K562 (cell line): ENCODE results near the gene PRKAR2B. TPM values are rescaled to one million over a fixed set of nuclear protein-coding genes. Genes with fewer than 3 reads are reported as not detected.

Experiments used
- POLR2AphosphoS2 ChIP-seq: IDR thresholded peaks from 2 replicates; pipeline ENCODE4 v1.6.1; 2012; ENCODE audit warnings: low read length, improper control_type of control experiment
- POLR2AphosphoS5 ChIP-seq: IDR thresholded peaks from 2 replicates; pipeline ENCODE4 v1.6.1; 2011; ENCODE audit warnings: mild to moderate bottlenecking, low read depth, low read length, moderate library complexity; ENCODE audit not compliant: control insufficient read depth, insufficient read depth
- SMAD4 ChIP-seq: fragments of 250-450 bp; sonication (Bioruptor Pico); conservative IDR thresholded peaks from 2 replicates; pipeline ENCODE4 v1.8.0; 2021; ENCODE audit warnings: inconsistent platforms, mild to moderate bottlenecking, moderate library complexity
- ZNF23 ChIP-seq: fragments of 250-450 bp; sonication (Bioruptor Pico); IDR thresholded peaks from 2 replicates; pipeline ENCODE4 v1.4.0; 2020; ENCODE audit warnings: mild to moderate bottlenecking
- ZNF384 ChIP-seq: IDR thresholded peaks from 2 replicates; pipeline ENCODE4 v1.6.1; 2012; ENCODE audit warnings: low read depth, low read length, improper control_type of control experiment
- ZNF583 ChIP-seq: fragments of 250-450 bp; sonication (Bioruptor Pico); IDR thresholded peaks from 2 replicates; pipeline ENCODE4 v1.4.0; 2020
- ZNF76 ChIP-seq: fragments of 250-450 bp; sonication (Bioruptor Pico); IDR thresholded peaks from 2 replicates; pipeline ENCODE4 v1.4.0; 2020; ENCODE audit warnings: mild to moderate bottlenecking, moderate library complexity, borderline replicate concordance
- polyA plus RNA-seq, 8 experiments: library from polyadenylated mRNA; depleted of rRNA in 4 of 8; stranded (reverse) in 5 of 8; unstranded in 3 of 8; fragments of >200 nt; fragmentation: Nextera tagmentation in 2 of 8; fragmentation: Illumina TruSeq in 1 of 8; extraction: Ambion mirVana in 2 of 8; extraction: Trizol in 1 of 8; gene quantifications; 2 replicates each; pipeline versions ENCODE4 v1.2.1 to v1.2.3, GENCODE V29; 2011 to 2014; ENCODE audit warnings: inconsistent platforms in 1 of 8, missing spikeins in 1 of 8
- total RNA-seq, 7 experiments: library from RNA; depleted of rRNA in 6 of 7; stranded (reverse); fragments of >200 nt in 6 of 7; fragmentation: Illumina TruSeq in 2 of 7; extraction: Trizol in 2 of 7; gene quantifications; 2 replicates each; pipeline versions ENCODE4 v1.2.1 to v1.2.3, GENCODE V29; 2011 to 2021; ENCODE audit warnings: low replicate concordance in 1 of 7
- TF ChIP-seq, protein P1 (sequence below), 2 experiments: fragments of 450-650 bp; formaldehyde crosslinking in 1 of 2; IDR thresholded peaks; 2 replicates each; pipeline versions ENCODE4 v1.4.0 to v1.6.1; 2014 to 2020; ENCODE audit warnings: mild to moderate bottlenecking in 2 of 2, borderline replicate concordance in 1 of 2, low read depth in 1 of 2
- TF ChIP-seq, protein P2 (sequence below): sonication (generic); IDR thresholded peaks from 2 replicates; pipeline ENCODE4 v1.6.1; 2016
- TF ChIP-seq, protein P3 (sequence below): fragments of 250-450 bp; sonication (Bioruptor Pico); IDR thresholded peaks from 2 replicates; pipeline ENCODE4 v1.4.0; 2020

Gene PRKAR2B
- total and polyA plus RNA-seq, 9 of the 15 experiments (the other 6 are each of a cell fraction or from before 2014, with no cell fraction given) = 59.0 to 173 (median 129) TPM

DNA sequence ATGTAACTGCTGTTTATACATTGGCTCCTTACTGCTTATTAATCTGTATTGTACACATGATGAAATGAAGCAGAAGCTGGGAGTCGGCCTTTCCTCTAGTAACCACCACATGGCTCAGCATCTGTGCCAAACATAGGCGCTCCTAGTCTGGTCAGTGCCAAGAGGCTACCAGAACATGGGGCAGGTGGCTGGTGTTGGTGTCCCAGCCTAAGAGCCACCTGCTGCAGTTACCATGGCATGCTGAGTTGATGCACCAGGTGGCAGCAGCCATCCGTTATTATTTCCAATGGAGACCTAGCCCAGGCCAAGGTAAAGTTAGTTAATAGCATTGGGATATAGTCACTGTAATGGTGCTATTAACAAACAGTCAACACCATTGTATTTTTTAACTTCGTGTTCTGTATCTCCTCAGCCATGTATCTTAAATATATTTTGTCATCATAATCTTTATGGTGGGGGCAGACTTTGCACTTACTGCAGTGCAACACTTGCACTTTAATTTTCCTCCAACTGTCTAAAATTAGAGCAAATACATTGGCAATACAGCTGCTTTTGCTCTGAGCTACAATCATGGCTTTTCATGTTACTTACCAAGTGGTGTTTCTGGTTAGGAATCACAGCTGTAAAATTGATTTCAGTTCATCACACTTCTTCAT lies 157.4 kb downstream of the PRKAR2B start (continued):
- TF ChIP-seq, protein P1, sequence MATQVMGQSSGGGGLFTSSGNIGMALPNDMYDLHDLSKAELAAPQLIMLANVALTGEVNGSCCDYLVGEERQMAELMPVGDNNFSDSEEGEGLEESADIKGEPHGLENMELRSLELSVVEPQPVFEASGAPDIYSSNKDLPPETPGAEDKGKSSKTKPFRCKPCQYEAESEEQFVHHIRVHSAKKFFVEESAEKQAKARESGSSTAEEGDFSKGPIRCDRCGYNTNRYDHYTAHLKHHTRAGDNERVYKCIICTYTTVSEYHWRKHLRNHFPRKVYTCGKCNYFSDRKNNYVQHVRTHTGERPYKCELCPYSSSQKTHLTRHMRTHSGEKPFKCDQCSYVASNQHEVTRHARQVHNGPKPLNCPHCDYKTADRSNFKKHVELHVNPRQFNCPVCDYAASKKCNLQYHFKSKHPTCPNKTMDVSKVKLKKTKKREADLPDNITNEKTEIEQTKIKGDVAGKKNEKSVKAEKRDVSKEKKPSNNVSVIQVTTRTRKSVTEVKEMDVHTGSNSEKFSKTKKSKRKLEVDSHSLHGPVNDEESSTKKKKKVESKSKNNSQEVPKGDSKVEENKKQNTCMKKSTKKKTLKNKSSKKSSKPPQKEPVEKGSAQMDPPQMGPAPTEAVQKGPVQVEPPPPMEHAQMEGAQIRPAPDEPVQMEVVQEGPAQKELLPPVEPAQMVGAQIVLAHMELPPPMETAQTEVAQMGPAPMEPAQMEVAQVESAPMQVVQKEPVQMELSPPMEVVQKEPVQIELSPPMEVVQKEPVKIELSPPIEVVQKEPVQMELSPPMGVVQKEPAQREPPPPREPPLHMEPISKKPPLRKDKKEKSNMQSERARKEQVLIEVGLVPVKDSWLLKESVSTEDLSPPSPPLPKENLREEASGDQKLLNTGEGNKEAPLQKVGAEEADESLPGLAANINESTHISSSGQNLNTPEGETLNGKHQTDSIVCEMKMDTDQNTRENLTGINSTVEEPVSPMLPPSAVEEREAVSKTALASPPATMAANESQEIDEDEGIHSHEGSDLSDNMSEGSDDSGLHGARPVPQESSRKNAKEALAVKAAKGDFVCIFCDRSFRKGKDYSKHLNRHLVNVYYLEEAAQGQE (IDR thresholded peaks at IDR 0.05; ENCODE audit: borderline replicate concordance) = peak; percentile 77
- TF ChIP-seq, protein P1 (CRISPR knock-in tag; IDR thresholded peaks at IDR 0.05; ENCODE audit: low read depth) = no peak
- TF ChIP-seq POLR2AphosphoS5 (peak; percentile 65; the same call in 1 of the 2 replicates), ZNF23 (CRISPR knock-in tag) (0 out of 2 replicates have a peak, but pooled peaks have one; percentile 9), ZNF76 (0 out of 2 replicates have a peak, but pooled peaks have one; percentile 34), ZNF384 (no peak), ZNF583 (CRISPR knock-in tag) (0 out of 2 replicates have a peak, but pooled peaks have one; percentile 36), SMAD4 (0 out of 2 replicates have a peak, but pooled peaks have one; percentile 12), POLR2AphosphoS2 (peak; percentile 90; the same call in 1 of the 2 replicates)
- TF ChIP-seq, protein P2, sequence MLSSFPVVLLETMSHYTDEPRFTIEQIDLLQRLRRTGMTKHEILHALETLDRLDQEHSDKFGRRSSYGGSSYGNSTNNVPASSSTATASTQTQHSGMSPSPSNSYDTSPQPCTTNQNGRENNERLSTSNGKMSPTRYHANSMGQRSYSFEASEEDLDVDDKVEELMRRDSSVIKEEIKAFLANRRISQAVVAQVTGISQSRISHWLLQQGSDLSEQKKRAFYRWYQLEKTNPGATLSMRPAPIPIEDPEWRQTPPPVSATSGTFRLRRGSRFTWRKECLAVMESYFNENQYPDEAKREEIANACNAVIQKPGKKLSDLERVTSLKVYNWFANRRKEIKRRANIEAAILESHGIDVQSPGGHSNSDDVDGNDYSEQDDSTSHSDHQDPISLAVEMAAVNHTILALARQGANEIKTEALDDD = peak; percentile 72
- TF ChIP-seq, protein P3, sequence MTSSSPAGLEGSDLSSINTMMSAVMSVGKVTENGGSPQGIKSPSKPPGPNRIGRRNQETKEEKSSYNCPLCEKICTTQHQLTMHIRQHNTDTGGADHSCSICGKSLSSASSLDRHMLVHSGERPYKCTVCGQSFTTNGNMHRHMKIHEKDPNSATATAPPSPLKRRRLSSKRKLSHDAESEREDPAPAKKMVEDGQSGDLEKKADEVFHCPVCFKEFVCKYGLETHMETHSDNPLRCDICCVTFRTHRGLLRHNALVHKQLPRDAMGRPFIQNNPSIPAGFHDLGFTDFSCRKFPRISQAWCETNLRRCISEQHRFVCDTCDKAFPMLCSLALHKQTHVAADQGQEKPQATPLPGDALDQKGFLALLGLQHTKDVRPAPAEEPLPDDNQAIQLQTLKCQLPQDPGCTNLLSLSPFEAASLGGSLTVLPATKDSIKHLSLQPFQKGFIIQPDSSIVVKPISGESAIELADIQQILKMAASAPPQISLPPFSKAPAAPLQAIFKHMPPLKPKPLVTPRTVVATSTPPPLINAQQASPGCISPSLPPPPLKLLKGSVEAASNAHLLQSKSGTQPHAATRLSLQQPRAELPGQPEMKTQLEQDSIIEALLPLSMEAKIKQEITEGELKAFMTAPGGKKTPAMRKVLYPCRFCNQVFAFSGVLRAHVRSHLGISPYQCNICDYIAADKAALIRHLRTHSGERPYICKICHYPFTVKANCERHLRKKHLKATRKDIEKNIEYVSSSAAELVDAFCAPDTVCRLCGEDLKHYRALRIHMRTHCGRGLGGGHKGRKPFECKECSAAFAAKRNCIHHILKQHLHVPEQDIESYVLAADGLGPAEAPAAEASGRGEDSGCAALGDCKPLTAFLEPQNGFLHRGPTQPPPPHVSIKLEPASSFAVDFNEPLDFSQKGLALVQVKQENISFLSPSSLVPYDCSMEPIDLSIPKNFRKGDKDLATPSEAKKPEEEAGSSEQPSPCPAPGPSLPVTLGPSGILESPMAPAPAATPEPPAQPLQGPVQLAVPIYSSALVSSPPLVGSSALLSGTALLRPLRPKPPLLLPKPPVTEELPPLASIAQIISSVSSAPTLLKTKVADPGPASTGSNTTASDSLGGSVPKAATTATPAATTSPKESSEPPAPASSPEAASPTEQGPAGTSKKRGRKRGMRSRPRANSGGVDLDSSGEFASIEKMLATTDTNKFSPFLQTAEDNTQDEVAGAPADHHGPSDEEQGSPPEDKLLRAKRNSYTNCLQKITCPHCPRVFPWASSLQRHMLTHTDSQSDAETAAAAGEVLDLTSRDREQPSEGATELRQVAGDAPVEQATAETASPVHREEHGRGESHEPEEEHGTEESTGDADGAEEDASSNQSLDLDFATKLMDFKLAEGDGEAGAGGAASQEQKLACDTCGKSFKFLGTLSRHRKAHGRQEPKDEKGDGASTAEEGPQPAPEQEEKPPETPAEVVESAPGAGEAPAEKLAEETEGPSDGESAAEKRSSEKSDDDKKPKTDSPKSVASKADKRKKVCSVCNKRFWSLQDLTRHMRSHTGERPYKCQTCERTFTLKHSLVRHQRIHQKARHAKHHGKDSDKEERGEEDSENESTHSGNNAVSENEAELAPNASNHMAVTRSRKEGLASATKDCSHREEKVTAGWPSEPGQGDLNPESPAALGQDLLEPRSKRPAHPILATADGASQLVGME (CRISPR knock-in tag) = 0 out of 2 replicates have a peak, but pooled peaks have one; percentile 28
